A673 (cell line): Measurements from ENCODE around the gene INHBA. TPM values are rescaled to one million over a fixed set of nuclear protein-coding genes. Genes with fewer than 3 reads are reported as not detected.

Experiments used
- BruUV-seq: library from RNA; stranded (reverse); fragments of 400-500 nt; replicated peaks from 2 replicates; lab custom pipeline; 2021; lab: Mats Ljungman, UMichigan
- CTCF ChIA-PET: fragments of 300-600 bp; sonication (Branson Sonifier 250); formaldehyde crosslinking; loops from one replicate; lab custom pipeline; 2022; ENCODE audit warnings: antibody characterized with exemption; lab: Charles Lee
- POLR2A ChIA-PET: fragments of 300-600 bp; sonication (Branson Sonifier 250); formaldehyde crosslinking; loops from one replicate; lab custom pipeline; 2022; ENCODE audit warnings: antibody characterized with exemption; ENCODE audit not compliant: low non-redundant PET; lab: Charles Lee
- DNase-seq: peaks from one replicate; pipeline ENCODE4 v3.0.0-alpha.2; 2015; ENCODE audit warnings: low spot score
- H3K27ac ChIP-seq: fragments of 200-600 bp; sonication (generic); 2 replicates; pipeline ENCODE4 v1.5.1; 2016; ENCODE audit warnings: mixed run types, low read depth, mild to moderate bottlenecking, mixed read lengths, antibody characterized with exemption, low read length; ENCODE audit not compliant: poor library complexity, severe bottlenecking
- H3K27me3 ChIP-seq: fragments of 200-600 bp; sonication (generic); replicated peaks from 2 replicates; pipeline ENCODE4 v1.6.1; 2017; ENCODE audit warnings: mixed run types, low read depth, mild to moderate bottlenecking, mixed read lengths, antibody characterized with exemption, low read length; ENCODE audit not compliant: insufficient read depth, poor library complexity
- H3K36me3 ChIP-seq: fragments of 200-600 bp; sonication (generic); 2 replicates; pipeline ENCODE4 v1.6.1; 2016; ENCODE audit warnings: mixed run types, mild to moderate bottlenecking, mixed read lengths, antibody characterized with exemption, low read length; ENCODE audit not compliant: insufficient read depth, poor library complexity, severe bottlenecking
- H3K4me1 ChIP-seq: fragments of 200-600 bp; sonication (generic); 2 replicates; pipeline ENCODE4 v1.6.1; 2017; ENCODE audit warnings: mixed run types, mild to moderate bottlenecking, mixed read lengths, antibody characterized with exemption, low read length; ENCODE audit not compliant: insufficient read depth, poor library complexity, severe bottlenecking
- H3K4me3 ChIP-seq: fragments of 200-600 bp; sonication (generic); 2 replicates; pipeline ENCODE4 v1.5.1; 2016; ENCODE audit warnings: low read depth, mixed run types, mild to moderate bottlenecking, mixed read lengths, low read length; ENCODE audit not compliant: poor library complexity, severe bottlenecking
- H3K9me3 ChIP-seq: fragments of 200-600 bp; sonication (generic); 2 replicates; pipeline ENCODE4 v1.6.1; 2016; ENCODE audit warnings: mixed run types, low read depth, mild to moderate bottlenecking, mixed read lengths, antibody characterized with exemption, low read length; ENCODE audit not compliant: poor library complexity, severe bottlenecking
- CTCF ChIP-seq: fragments of 300-800, 200-600 bp; sonication (generic); conservative IDR thresholded peaks from 2 replicates; pipeline ENCODE4 v1.5.1; 2017; ENCODE audit warnings: low read depth, mild to moderate bottlenecking, antibody characterized with exemption, low read length, moderate library complexity, mixed read lengths
- EZH2 ChIP-seq: fragments of 200-600 bp; sonication (generic); IDR thresholded peaks from 2 replicates; pipeline ENCODE4 v1.6.1; 2017; ENCODE audit warnings: borderline replicate concordance, low read depth, mild to moderate bottlenecking, mixed read lengths, antibody characterized with exemption, low read length; ENCODE audit not compliant: poor library complexity, severe bottlenecking
- intact Hi-C: fragments of 100-400 bp; cut with micrococcal nuclease; formaldehyde crosslinking; loops from one replicate; pipeline ENCODE4 v1.10.0; 2022; ENCODE audit not compliant: unreplicated experiment
- total RNA-seq: library from RNA; stranded (reverse); gene quantifications from 2 replicates; pipeline ENCODE4 v1.2.3, GENCODE V29; 2021

INHBA gene
- total RNA-seq, 1 experiment from 2014 or later = 1.7 TPM

- Histone ChIP-seq H3K4me1 (no peaks in the 10 kb centered on the region), H3K36me3 (no peaks in the 10 kb centered on the region), H3K9me3 (no peaks in the 10 kb centered on the region), H3K27ac (no peak overlapping the region), H3K4me3 (no peak overlapping the region), H3K27me3 (no peaks in the 10 kb centered on the region)
- ChIA-PET CTCF (no interaction called here), POLR2A (no interaction called here)
- intact Hi-C loops = no loop called here
- TF ChIP-seq EZH2 (no peak), CTCF (no peak)
- no peak for DNase-seq
- no TSS peak for BruUV-seq
Observed at GRCh38 chr7:41640487-41640886, 62.4 kb downstream of the INHBA start.

- no peak overlapping the region for H3K27ac ChIP-seq
- no peaks in the 10 kb centered on the region for H3K36me3 ChIP-seq
- DNase-seq = no peak
- no TSS peak for BruUV-seq
- intact Hi-C loops = no loop called here
- no peaks in the 10 kb centered on the region for H3K9me3 ChIP-seq
- TF ChIP-seq CTCF = no peak
- no peak for TF ChIP-seq EZH2
- no peaks in the 10 kb centered on the region for H3K4me1 ChIP-seq
- ChIA-PET POLR2A (no interaction called here), CTCF (no interaction called here)
- no peaks in the 10 kb centered on the region for H3K27me3 ChIP-seq
- H3K4me3 ChIP-seq = no peak overlapping the region
Observed at GRCh38 chr7:41637049-41637448, 65.8 kb downstream of the INHBA start.
